ACHN (cell line): ENCODE data around the gene FAM180A.
"Not testable (repeated sequence)": the region's sequence is repeated elsewhere in the genome, so short reads cannot be mapped to it uniquely, and the experiment has no call there.

Experiments
- DNase-seq: peaks from one replicate; pipeline ENCODE4 v3.0.0-alpha.2; 2015
- in situ Hi-C: cut with HindIII; loops from 2 replicates; pipeline ENCODE4 v1.10.0; 2017; ENCODE audit warnings: low sequenced_read_pairs, low pct_ligation_motif_present, low pct_unique_long_range_greater_than_20kb

FAM180A gene

GRCh38 chr7:135748770-135749169 lies at the start of gene FAM180A:
Gene FAM180A (minus strand): TSS chr7:135748813. CDS start chr7:135748580, 233 bp downstream.
- in situ Hi-C loops = no loop called here
- DNase-seq = no peak

GRCh38 chr7:135798095-135798494 lies 49.5 kb upstream of the FAM180A start:
- in situ Hi-C loops = no loop called here

GRCh38 chr7:135795846-135796570 lies 47.4 kb upstream of the FAM180A start:
- in situ Hi-C loops = no loop called here
- no peak for DNase-seq

More at GRCh38 chr7:135798095-135798494, 49.5 kb upstream of the FAM180A start:
- no peak for DNase-seq

- DNase-seq = no peak
- in situ Hi-C loops = no loop called here
These were observed 45.2 kb upstream of the FAM180A start for GRCh38 chr7:135793841-135794240.

- DNase-seq = no peak
- in situ Hi-C loops = no loop called here
These were observed 44.3 kb upstream of the FAM180A start for GRCh38 chr7:135792866-135793265.

GRCh38 chr7:135792363-135792668 lies 43.7 kb upstream of the FAM180A start:
- no peak for DNase-seq
- in situ Hi-C loops = no loop called here

- in situ Hi-C loops = no loop called here
- no peak for DNase-seq
These were observed 43.1 kb upstream of the FAM180A start for GRCh38 chr7:135791543-135792362.

GRCh38 chr7:135790371-135790977 lies 41.9 kb upstream of the FAM180A start:
- in situ Hi-C loops = no loop called here
- no peak for DNase-seq

GRCh38 chr7:135789956-135790355 lies 41.3 kb upstream of the FAM180A start:
- in situ Hi-C loops = no loop called here

GRCh38 chr7:135789431-135789830 lies 40.8 kb upstream of the FAM180A start:
- in situ Hi-C loops = no loop called here
- no peak for DNase-seq

More at GRCh38 chr7:135789956-135790355, 41.3 kb upstream of the FAM180A start:
- DNase-seq = no peak

GRCh38 chr7:135786911-135787310 lies 38.3 kb upstream of the FAM180A start:
- DNase-seq = no peak
- in situ Hi-C loops = no loop called here

GRCh38 chr7:135785065-135785464 lies 36.5 kb upstream of the FAM180A start:
- in situ Hi-C loops = no loop called here
- no peak for DNase-seq

GRCh38 chr7:135784013-135784412 lies 35.4 kb upstream of the FAM180A start:
- in situ Hi-C loops = no loop called here
- no peak for DNase-seq

GRCh38 chr7:135782801-135783200 lies 34.2 kb upstream of the FAM180A start:
- DNase-seq = no peak

GRCh38 chr7:135782377-135782776 lies 33.8 kb upstream of the FAM180A start:
- DNase-seq = no peak
- in situ Hi-C loops = no loop called here

More at GRCh38 chr7:135782801-135783200, 34.2 kb upstream of the FAM180A start:
- in situ Hi-C loops = no loop called here

GRCh38 chr7:135777626-135778398 lies 29.2 kb upstream of the FAM180A start:
- in situ Hi-C loops = no loop called here
- no peak for DNase-seq

- DNase-seq, in situ Hi-C loops: not testable (repeated sequence)
These were observed 27.3 kb upstream of the FAM180A start for GRCh38 chr7:135775915-135776314.

- in situ Hi-C loops = no loop called here
- DNase-seq = no peak
These were observed 26.6 kb upstream of the FAM180A start for GRCh38 chr7:135775230-135775629.

- in situ Hi-C loops = no loop called here
- DNase-seq = no peak
These were observed 25.7 kb upstream of the FAM180A start for GRCh38 chr7:135774284-135774683.
